ENCODE results near the gene CNTNAP2.

- TF ChIP-seq EZH2 (IDR thresholded peaks at IDR 0.05) (no peak), POLR2AphosphoS5 (IDR thresholded peaks at IDR 0.05; ENCODE audit: borderline replicate concordance, low read depth, low read length) (no peak), FOXP2 (optimal IDR thresholded peaks at IDR 0.05; ENCODE audit: control extremely low read depth, extremely low read length, insufficient read depth) (no peak)
Measured at GRCh38 chr7:147251751-147252325, 1135.2 kb downstream of the CNTNAP2 start.
